HepG2 (cell line): ENCODE data around the gene KLRK1. TPM values are rescaled to one million over a fixed set of nuclear protein-coding genes. Genes with fewer than 3 reads are reported as not detected.

Experiments used
- ASH2L ChIP-seq: fragments of 300-600, 200-600 bp; sonication (generic); IDR thresholded peaks from 2 replicates; pipeline ENCODE4 v1.7.0; 2017; ENCODE audit warnings: low read depth, mild to moderate bottlenecking, moderate library complexity, mixed read lengths, low read length; ENCODE audit not compliant: insufficient read length
- ATF1 ChIP-seq: IDR thresholded peaks from 2 replicates; pipeline ENCODE4 v1.6.1; 2016; ENCODE audit warnings: mild to moderate bottlenecking, control low read depth
- CREB1 ChIP-seq, 2 experiments: fragments of 450-650 bp in 1 of 2; IDR thresholded peaks; 2 replicates each; pipeline ENCODE4 v1.6.1; 2016 to 2017; ENCODE audit warnings: control low read depth in 1 of 2, mild to moderate bottlenecking in 1 of 2, missing compliant biosample characterization in 1 of 2, missing genetic modification characterization in 1 of 2
- GABPA ChIP-seq, 2 experiments: IDR thresholded peaks; 2 replicates each; pipeline ENCODE4 v1.6.1; 2011 to 2016; ENCODE audit warnings: low read depth in 2 of 2, low read length in 1 of 2, missing biosample characterization in 1 of 2, missing genetic modification characterization in 1 of 2
- KAT8 ChIP-seq: IDR thresholded peaks from 2 replicates; pipeline ENCODE4 v1.6.1; 2016; ENCODE audit warnings: missing genetic modification reagents, missing compliant biosample characterization
- KMT2A ChIP-seq: sonication (generic); formaldehyde crosslinking; IDR thresholded peaks from 2 replicates; pipeline ENCODE4 v1.4.0; 2020; ENCODE audit warnings: missing genetic modification reagents
- KMT2B ChIP-seq: IDR thresholded peaks from 2 replicates; pipeline ENCODE4 v1.6.1; 2016; ENCODE audit warnings: missing genetic modification reagents, missing compliant biosample characterization
- NFE2L1 ChIP-seq: sonication (generic); formaldehyde crosslinking; IDR thresholded peaks from 2 replicates; pipeline ENCODE4 v1.4.0; 2020; ENCODE audit warnings: missing genetic modification reagents, mild to moderate bottlenecking, borderline replicate concordance
- SAP130 ChIP-seq: IDR thresholded peaks from 2 replicates; pipeline ENCODE4 v1.6.1; 2016; ENCODE audit warnings: low read depth
- ZFX ChIP-seq: sonication (generic); formaldehyde crosslinking; IDR thresholded peaks from 2 replicates; pipeline ENCODE4 v1.4.0; 2020; ENCODE audit warnings: mild to moderate bottlenecking, low read depth, missing genetic modification reagents, moderate library complexity
- ZFY ChIP-seq: sonication (generic); formaldehyde crosslinking; IDR thresholded peaks from 2 replicates; pipeline ENCODE4 v1.4.0; 2020; ENCODE audit warnings: missing genetic modification reagents
- polyA plus RNA-seq, 8 experiments: library from polyadenylated mRNA; depleted of rRNA in 3 of 8; stranded (reverse) in 7 of 8; unstranded in 1 of 8; fragments of >200 nt; fragmentation: Illumina TruSeq in 4 of 8; extraction: Trizol in 4 of 8; gene quantifications; 2 replicates each; pipeline versions ENCODE4 v1.2.1 to v1.2.3, GENCODE V29; 2011 to 2016; ENCODE audit warnings: low read depth in 4 of 8, missing spikeins in 1 of 8, mixed read lengths in 1 of 8; ENCODE audit not compliant: insufficient read depth in 1 of 8
- total RNA-seq, 5 experiments: library from RNA; depleted of rRNA; stranded (reverse); fragments of >200 nt; fragmentation: Illumina TruSeq; extraction: Trizol; gene quantifications; 2 replicates each; pipeline ENCODE4 v1.2.3, GENCODE V29; 2016; ENCODE audit warnings: low read depth in 1 of 5
- TF ChIP-seq, protein P1 (sequence below): sonication (generic); formaldehyde crosslinking; IDR thresholded peaks from 2 replicates; pipeline ENCODE4 v1.4.0; 2020; ENCODE audit warnings: missing genetic modification reagents
- TF ChIP-seq, protein P2 (sequence below): sonication (generic); formaldehyde crosslinking; IDR thresholded peaks from 2 replicates; pipeline ENCODE4 v1.8.0; 2022; ENCODE audit warnings: mild to moderate bottlenecking, missing genetic modification reagents, borderline replicate concordance
- TF ChIP-seq, protein P3 (sequence below): sonication (generic); formaldehyde crosslinking; IDR thresholded peaks from 2 replicates; pipeline ENCODE4 v1.9.0; 2022; ENCODE audit warnings: missing genetic modification reagents, mild to moderate bottlenecking, borderline replicate concordance
- TF ChIP-seq, protein P4 (sequence below): sonication (generic); formaldehyde crosslinking; IDR thresholded peaks from 2 replicates; pipeline ENCODE4 v1.4.0; 2020; ENCODE audit warnings: low read depth, mild to moderate bottlenecking, missing genetic modification reagents

Gene KLRK1
- total and polyA plus RNA-seq, 2 of the 13 experiments (the other 11 are each of a cell fraction or from before 2014, with no cell fraction given) = not detected

DNA sequence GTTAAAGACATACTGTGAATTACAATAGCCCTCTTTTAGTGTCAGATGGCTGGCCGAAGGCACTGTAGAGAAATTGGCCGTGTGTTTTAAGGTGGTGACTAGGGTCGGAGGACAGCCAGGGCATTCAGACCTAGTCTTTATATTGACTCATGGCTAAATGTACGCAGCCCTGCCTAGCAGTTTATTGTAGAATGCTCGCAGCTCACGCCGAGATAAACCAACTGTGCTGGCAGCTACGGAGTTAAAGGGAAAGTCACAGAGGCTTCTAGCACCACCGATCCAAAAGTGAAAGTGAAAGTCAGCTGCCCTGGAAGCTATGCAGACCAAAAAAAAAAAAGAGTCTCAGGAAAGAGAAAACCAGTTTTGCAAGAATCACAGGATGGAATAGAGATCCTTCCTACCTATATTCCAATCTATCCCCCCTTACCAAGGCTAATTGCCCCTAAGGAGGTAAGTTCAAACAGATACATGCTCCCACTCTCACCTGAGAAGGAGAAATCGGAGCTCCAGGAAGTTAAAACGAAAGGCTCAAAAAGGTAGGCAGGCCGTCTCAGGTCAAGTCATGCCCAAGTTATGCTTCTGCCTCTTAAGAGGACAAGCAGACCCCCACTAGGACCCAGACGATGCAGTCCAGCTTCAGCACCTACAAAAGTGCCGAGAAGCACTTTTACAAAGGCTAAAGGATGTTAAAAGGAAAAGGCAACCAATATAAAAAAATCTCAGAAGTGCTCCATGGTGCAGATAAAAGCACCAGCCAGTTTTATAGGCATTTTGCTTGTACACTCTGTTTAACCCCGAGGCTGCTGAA is 24.8 kb downstream of the KLRK1 start (continued):
- TF ChIP-seq, protein P1, sequence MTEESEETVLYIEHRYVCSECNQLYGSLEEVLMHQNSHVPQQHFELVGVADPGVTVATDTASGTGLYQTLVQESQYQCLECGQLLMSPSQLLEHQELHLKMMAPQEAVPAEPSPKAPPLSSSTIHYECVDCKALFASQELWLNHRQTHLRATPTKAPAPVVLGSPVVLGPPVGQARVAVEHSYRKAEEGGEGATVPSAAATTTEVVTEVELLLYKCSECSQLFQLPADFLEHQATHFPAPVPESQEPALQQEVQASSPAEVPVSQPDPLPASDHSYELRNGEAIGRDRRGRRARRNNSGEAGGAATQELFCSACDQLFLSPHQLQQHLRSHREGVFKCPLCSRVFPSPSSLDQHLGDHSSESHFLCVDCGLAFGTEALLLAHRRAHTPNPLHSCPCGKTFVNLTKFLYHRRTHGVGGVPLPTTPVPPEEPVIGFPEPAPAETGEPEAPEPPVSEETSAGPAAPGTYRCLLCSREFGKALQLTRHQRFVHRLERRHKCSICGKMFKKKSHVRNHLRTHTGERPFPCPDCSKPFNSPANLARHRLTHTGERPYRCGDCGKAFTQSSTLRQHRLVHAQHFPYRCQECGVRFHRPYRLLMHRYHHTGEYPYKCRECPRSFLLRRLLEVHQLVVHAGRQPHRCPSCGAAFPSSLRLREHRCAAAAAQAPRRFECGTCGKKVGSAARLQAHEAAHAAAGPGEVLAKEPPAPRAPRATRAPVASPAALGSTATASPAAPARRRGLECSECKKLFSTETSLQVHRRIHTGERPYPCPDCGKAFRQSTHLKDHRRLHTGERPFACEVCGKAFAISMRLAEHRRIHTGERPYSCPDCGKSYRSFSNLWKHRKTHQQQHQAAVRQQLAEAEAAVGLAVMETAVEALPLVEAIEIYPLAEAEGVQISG = peak; percentile 24; the same call in 1 of the 2 replicates
- TF ChIP-seq NFE2L1 (CRISPR knock-in tag) (no peak), KMT2B (CRISPR knock-in tag) (peak; percentile 44; the same call in 1 of the 2 replicates), ASH2L (peak; percentile 75), CREB1 (IDR thresholded peaks at IDR 0.05) (no peak), CREB1 (CRISPR knock-in tag; IDR thresholded peaks at IDR 0.05) (0 out of 2 replicates have a peak, but pooled peaks have one; percentile 18), KAT8 (CRISPR knock-in tag) (0 out of 2 replicates have a peak, but pooled peaks have one; percentile 38), ZFY (peak; percentile 21; the same call in 1 of the 2 replicates), GABPA (IDR thresholded peaks at IDR 0.05; ENCODE audit: low read depth, low read length) (no peak), GABPA (CRISPR knock-in tag; IDR thresholded peaks at IDR 0.05; ENCODE audit: low read depth) (peak; percentile 27; the same call in 1 of the 2 replicates), KMT2A (CRISPR knock-in tag) (0 out of 2 replicates have a peak, but pooled peaks have one; percentile 42), SAP130 (CRISPR knock-in tag) (peak; percentile 58), ZFX (CRISPR knock-in tag) (peak; percentile 38; the same call in 1 of the 2 replicates), ATF1 (CRISPR knock-in tag) (no peak)
- TF ChIP-seq, protein P2, sequence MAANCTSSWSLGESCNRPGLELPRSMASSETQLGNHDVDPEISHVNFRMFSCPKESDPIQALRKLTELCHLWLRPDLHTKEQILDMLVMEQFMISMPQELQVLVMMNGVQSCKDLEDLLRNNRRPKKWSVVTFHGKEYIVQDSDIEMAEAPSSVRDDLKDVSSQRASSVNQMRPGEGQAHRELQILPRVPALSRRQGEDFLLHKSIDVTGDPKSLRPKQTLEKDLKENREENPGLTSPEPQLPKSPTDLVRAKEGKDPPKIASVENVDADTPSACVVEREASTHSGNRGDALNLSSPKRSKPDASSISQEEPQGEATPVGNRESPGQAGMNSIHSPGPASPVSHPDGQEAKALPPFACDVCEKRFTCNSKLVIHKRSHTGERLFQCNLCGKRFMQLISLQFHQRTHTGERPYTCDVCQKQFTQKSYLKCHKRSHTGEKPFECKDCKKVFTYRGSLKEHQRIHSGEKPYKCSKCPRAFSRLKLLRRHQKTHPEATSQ = 0 out of 2 replicates have a peak, but pooled peaks have one; percentile 29
- TF ChIP-seq, protein P3, sequence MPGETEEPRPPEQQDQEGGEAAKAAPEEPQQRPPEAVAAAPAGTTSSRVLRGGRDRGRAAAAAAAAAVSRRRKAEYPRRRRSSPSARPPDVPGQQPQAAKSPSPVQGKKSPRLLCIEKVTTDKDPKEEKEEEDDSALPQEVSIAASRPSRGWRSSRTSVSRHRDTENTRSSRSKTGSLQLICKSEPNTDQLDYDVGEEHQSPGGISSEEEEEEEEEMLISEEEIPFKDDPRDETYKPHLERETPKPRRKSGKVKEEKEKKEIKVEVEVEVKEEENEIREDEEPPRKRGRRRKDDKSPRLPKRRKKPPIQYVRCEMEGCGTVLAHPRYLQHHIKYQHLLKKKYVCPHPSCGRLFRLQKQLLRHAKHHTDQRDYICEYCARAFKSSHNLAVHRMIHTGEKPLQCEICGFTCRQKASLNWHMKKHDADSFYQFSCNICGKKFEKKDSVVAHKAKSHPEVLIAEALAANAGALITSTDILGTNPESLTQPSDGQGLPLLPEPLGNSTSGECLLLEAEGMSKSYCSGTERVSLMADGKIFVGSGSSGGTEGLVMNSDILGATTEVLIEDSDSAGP = no peak
- TF ChIP-seq, protein P4, sequence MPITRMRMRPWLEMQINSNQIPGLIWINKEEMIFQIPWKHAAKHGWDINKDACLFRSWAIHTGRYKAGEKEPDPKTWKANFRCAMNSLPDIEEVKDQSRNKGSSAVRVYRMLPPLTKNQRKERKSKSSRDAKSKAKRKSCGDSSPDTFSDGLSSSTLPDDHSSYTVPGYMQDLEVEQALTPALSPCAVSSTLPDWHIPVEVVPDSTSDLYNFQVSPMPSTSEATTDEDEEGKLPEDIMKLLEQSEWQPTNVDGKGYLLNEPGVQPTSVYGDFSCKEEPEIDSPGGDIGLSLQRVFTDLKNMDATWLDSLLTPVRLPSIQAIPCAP (CRISPR knock-in tag) = peak; percentile 99
